Karpas-422 (cell line): Measurements from ENCODE around the gene CAMK4. TPM values are rescaled to one million over a fixed set of nuclear protein-coding genes. Genes with fewer than 3 reads are reported as not detected.
"Not testable (repeated sequence)": the region's sequence is repeated elsewhere in the genome, so short reads cannot be mapped to it uniquely, and the experiment has no call there.

ENCODE experiments used
- DNase-seq: peaks from one replicate; pipeline ENCODE4 v3.0.0-alpha.2; 2015
- H2AFZ ChIP-seq: fragments of 200-600 bp; sonication (generic); 2 replicates; pipeline ENCODE4 v1.6.1; 2014; ENCODE audit warnings: antibody characterized with exemption, low read length, mixed read lengths
- H3K27ac ChIP-seq: fragments of 200-600 bp; sonication (generic); 2 replicates; pipeline ENCODE4 v1.5.1; 2014; ENCODE audit warnings: mild to moderate bottlenecking, low read length, moderate library complexity
- H3K27me3 ChIP-seq: fragments of 200-600 bp; sonication (generic); 2 replicates; pipeline ENCODE4 v1.6.1; 2014; ENCODE audit warnings: low read length, mixed read lengths
- H3K36me3 ChIP-seq: fragments of 200-600 bp; sonication (generic); 2 replicates; pipeline ENCODE4 v1.6.1; 2014; ENCODE audit warnings: low read length, mixed read lengths; ENCODE audit not compliant: insufficient read depth
- H3K4me1 ChIP-seq: fragments of 200-600 bp; sonication (generic); 2 replicates; pipeline ENCODE4 v1.6.1; 2014; ENCODE audit warnings: mild to moderate bottlenecking, low read length, mixed read lengths
- H3K4me2 ChIP-seq: fragments of 200-600 bp; sonication (generic); 2 replicates; pipeline ENCODE4 v1.6.1; 2014; ENCODE audit warnings: low read length, low read depth, mild to moderate bottlenecking; ENCODE audit not compliant: poor library complexity, severe bottlenecking
- H3K4me3 ChIP-seq: fragments of 200-600 bp; sonication (generic); 2 replicates; pipeline ENCODE4 v1.5.1; 2014; ENCODE audit warnings: mild to moderate bottlenecking, antibody characterized with exemption, low read length, mixed read lengths
- H3K79me2 ChIP-seq: fragments of 200-600 bp; sonication (generic); 2 replicates; pipeline ENCODE4 v1.6.1; 2014; ENCODE audit warnings: mild to moderate bottlenecking, low read length, mixed read lengths
- H3K9ac ChIP-seq: fragments of 200-600 bp; sonication (generic); 2 replicates; pipeline ENCODE4 v1.6.0; 2014; ENCODE audit warnings: low read length
- H3K9me2 ChIP-seq: fragments of 200-600 bp; sonication (generic), shearing (Covaris generic); replicated peaks from 2 replicates; pipeline ENCODE4 v1.6.0; 2014; ENCODE audit warnings: mild to moderate bottlenecking, low read length, moderate library complexity; ENCODE audit not compliant: insufficient read depth
- H3K9me3 ChIP-seq: fragments of 300-700, 200-600 bp; sonication (generic); 2 replicates; pipeline ENCODE4 v1.6.1; 2014; ENCODE audit warnings: low read length, mixed read lengths
- H4K20me1 ChIP-seq: fragments of 200-600 bp; sonication (generic); 2 replicates; pipeline ENCODE4 v1.6.1; 2014; ENCODE audit warnings: mild to moderate bottlenecking, antibody characterized with exemption, low read length, low read depth; ENCODE audit not compliant: insufficient read depth
- total RNA-seq: library from RNA; depleted of rRNA; stranded (reverse); fragments of >200 nt; shearing (Covaris generic); gene quantifications from 2 replicates; pipeline ENCODE4 v1.2.3, GENCODE V29; 2014; ENCODE audit warnings: low replicate concordance

CAMK4 gene
- total RNA-seq, 1 experiment from 2014 or later: 0.04 TPM

DNA sequence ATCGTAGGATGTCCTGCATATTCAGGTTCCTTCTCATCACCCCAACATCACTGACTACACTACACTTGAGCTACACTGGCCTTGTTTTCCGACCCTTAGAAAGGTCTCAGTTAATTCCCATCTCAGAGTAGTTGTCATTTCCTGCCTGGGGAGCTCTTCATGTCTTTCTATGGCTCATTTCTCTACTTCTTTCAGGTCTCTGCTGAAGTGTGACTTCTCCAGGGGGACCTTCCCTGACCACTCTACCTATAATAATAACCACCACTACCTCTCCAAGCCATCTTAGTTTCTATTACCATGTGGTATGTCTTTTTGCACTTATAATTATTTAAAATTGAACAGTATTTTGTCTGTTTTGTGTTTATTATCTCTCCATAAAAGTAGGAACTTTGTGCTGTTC lies 174.9 kb downstream of the CAMK4 start:
- no peak overlapping the region for H2AFZ ChIP-seq
- H3K27ac ChIP-seq: no peak overlapping the region
- no peak overlapping the region for H3K4me3 ChIP-seq
- no peaks in the 10 kb centered on the region for H3K27me3 ChIP-seq
- H3K4me1 ChIP-seq: no peaks in the 10 kb centered on the region
- H3K4me2 ChIP-seq: no peak overlapping the region
- no peaks in the 10 kb centered on the region for H3K9me2 ChIP-seq
- no peaks in the 10 kb centered on the region for H3K79me2 ChIP-seq
- DNase-seq: no peak
- H4K20me1 ChIP-seq: no peaks in the 10 kb centered on the region
- H3K9ac ChIP-seq: no peak overlapping the region
- H3K36me3 ChIP-seq: no peaks in the 10 kb centered on the region
- H3K9me3 ChIP-seq: no peaks in the 10 kb centered on the region

DNA sequence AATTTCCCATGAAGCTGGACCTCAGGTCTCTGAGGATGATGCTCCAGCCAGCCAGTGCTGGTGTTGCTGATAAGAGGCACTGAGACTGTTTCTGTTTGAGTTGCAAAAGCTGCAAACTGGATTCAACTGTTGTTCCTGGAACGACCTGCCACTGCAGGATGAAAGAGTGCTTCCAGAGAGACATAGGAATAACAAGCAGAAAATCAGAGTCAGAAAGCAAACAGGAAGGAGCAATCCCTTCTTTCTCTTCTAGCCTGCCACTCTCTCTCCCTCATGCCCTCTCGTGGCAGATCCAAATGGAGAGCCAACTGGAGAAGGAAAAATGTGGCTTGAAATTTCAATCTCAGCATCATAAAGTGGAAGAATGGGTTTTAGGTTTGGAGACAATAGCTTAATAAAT lies 177.7 kb downstream of the CAMK4 start:
- H3K4me3 ChIP-seq: no peak overlapping the region
- no peak overlapping the region for H3K27ac ChIP-seq
- H3K9ac ChIP-seq: no peak overlapping the region
- no peaks in the 10 kb centered on the region for H3K4me1 ChIP-seq
- no peaks in the 10 kb centered on the region for H3K9me3 ChIP-seq
- no peaks in the 10 kb centered on the region for H3K27me3 ChIP-seq
- no peaks in the 10 kb centered on the region for H3K36me3 ChIP-seq
- H2AFZ ChIP-seq: no peak overlapping the region
- no peaks in the 10 kb centered on the region for H3K9me2 ChIP-seq
- H3K4me2 ChIP-seq: no peak overlapping the region
- no peaks in the 10 kb centered on the region for H4K20me1 ChIP-seq
- no peak for DNase-seq
- H3K79me2 ChIP-seq: no peaks in the 10 kb centered on the region

GRCh38 chr5:111404270-111404769 lies 180.1 kb downstream of the CAMK4 start:
- H4K20me1 ChIP-seq: no peaks in the 10 kb centered on the region
- no peak overlapping the region for H2AFZ ChIP-seq
- no peaks in the 10 kb centered on the region for H3K9me2 ChIP-seq
- no peaks in the 10 kb centered on the region for H3K36me3 ChIP-seq
- DNase-seq: no peak
- no peak overlapping the region for H3K27ac ChIP-seq
- no peak overlapping the region for H3K9ac ChIP-seq
- no peaks in the 10 kb centered on the region for H3K4me1 ChIP-seq
- no peak overlapping the region for H3K4me2 ChIP-seq
- H3K4me3 ChIP-seq: no peak overlapping the region
- H3K27me3 ChIP-seq: no peaks in the 10 kb centered on the region
- H3K9me3 ChIP-seq: no peaks in the 10 kb centered on the region
- no peaks in the 10 kb centered on the region for H3K79me2 ChIP-seq

DNA sequence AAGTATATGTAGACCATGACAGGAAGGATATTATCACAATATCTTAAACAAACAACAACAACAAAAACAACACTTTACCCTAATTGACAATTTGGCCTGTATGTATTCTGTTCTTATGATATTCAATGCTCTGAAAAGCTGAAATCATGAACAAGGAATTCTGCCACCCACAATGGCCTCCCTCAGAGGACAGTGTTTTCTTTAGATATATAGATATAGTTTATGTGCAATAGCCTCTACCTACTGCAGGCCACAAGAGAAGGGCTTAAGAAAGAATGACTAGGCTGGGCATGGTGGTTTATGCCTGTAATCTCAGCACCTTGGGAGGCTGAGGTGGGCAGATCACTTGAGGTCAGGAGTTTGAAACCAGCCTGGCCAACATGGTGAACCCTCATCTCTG lies 183.4 kb downstream of the CAMK4 start:
- no peak overlapping the region for H3K4me3 ChIP-seq
- no peak overlapping the region for H2AFZ ChIP-seq
- no peak overlapping the region for H3K27ac ChIP-seq
- no peaks in the 10 kb centered on the region for H4K20me1 ChIP-seq
- no peak overlapping the region for H3K9ac ChIP-seq
- DNase-seq: no peak
- no peaks in the 10 kb centered on the region for H3K27me3 ChIP-seq
- no peaks in the 10 kb centered on the region for H3K4me1 ChIP-seq
- H3K4me2 ChIP-seq: no peak overlapping the region
- H3K79me2 ChIP-seq: no peaks in the 10 kb centered on the region
- H3K9me3 ChIP-seq: no peaks in the 10 kb centered on the region
- no peaks in the 10 kb centered on the region for H3K9me2 ChIP-seq
- H3K36me3 ChIP-seq: no peaks in the 10 kb centered on the region

DNA sequence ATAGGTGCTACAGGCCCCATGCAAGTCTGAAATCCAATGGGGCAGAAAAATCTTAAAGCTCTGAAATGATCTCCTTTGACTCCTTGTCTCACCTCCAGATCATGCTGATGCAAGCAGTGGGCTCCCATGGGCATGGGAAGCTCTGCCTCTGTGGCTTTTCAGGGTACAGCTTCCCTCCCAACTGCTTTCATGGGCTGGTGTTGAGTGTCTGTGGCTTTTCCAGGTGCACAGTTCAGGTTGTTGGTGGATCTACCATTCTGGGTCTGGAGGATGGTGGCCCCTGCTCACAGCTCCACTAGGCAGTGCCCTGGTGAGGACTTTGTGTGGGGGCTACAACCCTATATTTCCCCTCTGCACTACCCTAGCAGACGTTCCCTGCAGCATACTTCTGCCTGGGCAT lies 184.6 kb downstream of the CAMK4 start:
- Histone ChIP-seq H3K9me3 (no peaks in the 10 kb centered on the region), H3K4me1 (no peaks in the 10 kb centered on the region), H3K9ac (no peak overlapping the region), H4K20me1 (no peaks in the 10 kb centered on the region), H3K79me2 (no peaks in the 10 kb centered on the region), H3K9me2 (no peaks in the 10 kb centered on the region), H3K36me3 (no peaks in the 10 kb centered on the region), H3K27ac (no peak overlapping the region), H3K27me3 (no peaks in the 10 kb centered on the region), H3K4me3 (no peak overlapping the region), H3K4me2 (no peak overlapping the region), H2AFZ (no peak overlapping the region)
- no peak for DNase-seq

DNA sequence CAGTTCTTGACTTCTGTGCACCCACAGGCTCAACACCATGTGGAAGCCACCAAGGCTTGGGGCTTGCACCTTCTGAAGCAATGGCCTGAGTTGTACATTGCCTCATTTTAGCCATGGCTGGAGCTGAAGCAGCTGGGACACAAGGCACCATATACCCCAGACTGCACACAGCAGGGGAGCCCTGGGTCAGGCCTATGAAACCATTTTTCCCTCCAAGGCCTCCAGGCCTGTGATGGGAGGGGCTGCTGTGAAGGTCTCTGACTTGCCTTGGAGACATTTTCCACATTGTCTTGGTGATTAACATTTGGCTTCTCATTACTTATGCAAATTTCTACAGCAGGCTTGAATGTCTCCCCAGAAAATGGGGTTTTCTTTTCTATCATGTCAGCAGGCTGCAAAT lies 185.1 kb downstream of the CAMK4 start:
- H4K20me1 ChIP-seq, H3K4me1 ChIP-seq, H3K4me3 ChIP-seq, H3K27me3 ChIP-seq, H3K9me3 ChIP-seq, H3K9me2 ChIP-seq, H3K36me3 ChIP-seq, H3K79me2 ChIP-seq, H3K9ac ChIP-seq, H3K4me2 ChIP-seq, H2AFZ ChIP-seq, DNase-seq, H3K27ac ChIP-seq: not testable (repeated sequence)

GRCh38 chr5:111410067-111410466 lies 185.9 kb downstream of the CAMK4 start:
- not testable (repeated sequence) for H3K27me3 ChIP-seq, H3K79me2 ChIP-seq, H3K9ac ChIP-seq, H2AFZ ChIP-seq, H3K4me3 ChIP-seq, H3K36me3 ChIP-seq, DNase-seq, H3K4me1 ChIP-seq, H3K4me2 ChIP-seq, H4K20me1 ChIP-seq, H3K27ac ChIP-seq, H3K9me2 ChIP-seq, H3K9me3 ChIP-seq

- DNase-seq: no peak
- Histone ChIP-seq H4K20me1 (no peaks in the 10 kb centered on the region), H3K9me3 (no peaks in the 10 kb centered on the region), H2AFZ (no peak overlapping the region), H3K79me2 (no peaks in the 10 kb centered on the region), H3K4me1 (no peaks in the 10 kb centered on the region), H3K4me3 (no peak overlapping the region), H3K27ac (no peak overlapping the region), H3K9me2 (no peaks in the 10 kb centered on the region), H3K36me3 (no peaks in the 10 kb centered on the region), H3K9ac (no peak overlapping the region), H3K27me3 (no peaks in the 10 kb centered on the region), H3K4me2 (no peak overlapping the region)
Observed at GRCh38 chr5:111411301-111411700, 187.1 kb downstream of the CAMK4 start.

GRCh38 chr5:111412593-111412992 lies 188.4 kb downstream of the CAMK4 start:
- no peaks in the 10 kb centered on the region for H3K36me3 ChIP-seq
- no peak overlapping the region for H3K9ac ChIP-seq
- no peak for DNase-seq
- H3K9me3 ChIP-seq: no peaks in the 10 kb centered on the region
- no peaks in the 10 kb centered on the region for H3K4me1 ChIP-seq
- no peaks in the 10 kb centered on the region for H4K20me1 ChIP-seq
- no peak overlapping the region for H2AFZ ChIP-seq
- no peak overlapping the region for H3K4me3 ChIP-seq
- H3K27me3 ChIP-seq: no peaks in the 10 kb centered on the region
- H3K27ac ChIP-seq: no peak overlapping the region
- no peaks in the 10 kb centered on the region for H3K9me2 ChIP-seq
- no peaks in the 10 kb centered on the region for H3K79me2 ChIP-seq
- no peak overlapping the region for H3K4me2 ChIP-seq
